Kidney epithelial cell (primary cell): ENCODE data around the gene LIG1. TPM values are rescaled to one million over a fixed set of nuclear protein-coding genes. Genes with fewer than 3 reads are reported as not detected.

ENCODE experiments used
- DNase-seq: peaks from one replicate; pipeline ENCODE4 v3.0.0-alpha.2; 2010; ENCODE audit warnings: low read depth
- H3K27me3 ChIP-seq: 2 replicates; pipeline ENCODE4 v1.6.0; 2011; ENCODE audit warnings: low read length; ENCODE audit not compliant: control insufficient read depth, insufficient read depth
- H3K36me3 ChIP-seq: 2 replicates; pipeline ENCODE4 v1.5.1; 2011; ENCODE audit warnings: low read length; ENCODE audit not compliant: control insufficient read depth, insufficient read depth
- H3K4me3 ChIP-seq: 2 replicates; pipeline ENCODE4 v1.5.1; 2011; ENCODE audit warnings: low read depth, mild to moderate bottlenecking, control low read depth, low read length
- CTCF ChIP-seq: IDR thresholded peaks from 2 replicates; pipeline ENCODE4 v1.5.1; 2011; ENCODE audit warnings: mild to moderate bottlenecking, moderate library complexity, low read length, control low read depth, inconsistent platforms; ENCODE audit not compliant: insufficient read depth, poor library complexity, severe bottlenecking
- total RNA-seq: library from RNA; depleted of rRNA; stranded (reverse); fragments of >200 nt; gene quantifications from 2 replicates; pipeline ENCODE4 v1.2.3, GENCODE V29; 2015

The LIG1 gene
- total RNA-seq, 1 donor from 2014 or later, result 15.0 TPM

- Histone ChIP-seq H3K36me3 (peaks cover 2% of the 10 kb centered on the region), H3K27me3 (no peaks in the 10 kb centered on the region), H3K4me3 (no peak overlapping the region)
- DNase-seq, result no peak
- no peak for TF ChIP-seq CTCF
Observed at GRCh38 chr19:48139053-48139452, 31.1 kb downstream of the LIG1 start.

GRCh38 chr19:48137411-48137810, 32.7 kb downstream of the LIG1 start:
- Histone ChIP-seq H3K36me3 (peaks cover 2% of the 10 kb centered on the region), H3K27me3 (no peaks in the 10 kb centered on the region), H3K4me3 (no peak overlapping the region)
- no peak for TF ChIP-seq CTCF
- DNase-seq, result no peak

GRCh38 chr19:48136547-48136946, 33.6 kb downstream of the LIG1 start:
- no peak for DNase-seq
- H3K27me3 ChIP-seq, result no peaks in the 10 kb centered on the region
- no peak overlapping the region for H3K4me3 ChIP-seq
- H3K36me3 ChIP-seq, result peaks cover 2% of the 10 kb centered on the region
- TF ChIP-seq CTCF, result no peak

GRCh38 chr19:48135411-48135810, 34.7 kb downstream of the LIG1 start:
- no peaks in the 10 kb centered on the region for H3K27me3 ChIP-seq
- no peak for TF ChIP-seq CTCF
- no peak overlapping the region for H3K4me3 ChIP-seq
- no peak for DNase-seq
- H3K36me3 ChIP-seq, result peaks cover 2% of the 10 kb centered on the region

- no peak overlapping the region for H3K4me3 ChIP-seq
- no peaks in the 10 kb centered on the region for H3K27me3 ChIP-seq
- DNase-seq, result no peak
- no peak for TF ChIP-seq CTCF
- peaks cover 2% of the 10 kb centered on the region for H3K36me3 ChIP-seq
Observed at GRCh38 chr19:48133094-48133493, 37.0 kb downstream of the LIG1 start.

GRCh38 chr19:48127561-48127960, 42.6 kb downstream of the LIG1 start:
- no peaks in the 10 kb centered on the region for H3K36me3 ChIP-seq
- no peak overlapping the region for H3K4me3 ChIP-seq
- DNase-seq, result no peak
- H3K27me3 ChIP-seq, result no peaks in the 10 kb centered on the region
- no peak for TF ChIP-seq CTCF
